ENCODE results near the gene PHLDB3.
A peak's percentile ranks its signal among the peaks of the same experiment; 100 is the strongest.

Gene PHLDB3

GRCh38 chr19:43452582-43452981 is 52.0 kb downstream of the PHLDB3 start:
- H3K4me3 ChIP-seq (replicated peaks; ENCODE audit: low read depth, low read length): no peak overlapping the region
- TF ChIP-seq, protein P1, sequence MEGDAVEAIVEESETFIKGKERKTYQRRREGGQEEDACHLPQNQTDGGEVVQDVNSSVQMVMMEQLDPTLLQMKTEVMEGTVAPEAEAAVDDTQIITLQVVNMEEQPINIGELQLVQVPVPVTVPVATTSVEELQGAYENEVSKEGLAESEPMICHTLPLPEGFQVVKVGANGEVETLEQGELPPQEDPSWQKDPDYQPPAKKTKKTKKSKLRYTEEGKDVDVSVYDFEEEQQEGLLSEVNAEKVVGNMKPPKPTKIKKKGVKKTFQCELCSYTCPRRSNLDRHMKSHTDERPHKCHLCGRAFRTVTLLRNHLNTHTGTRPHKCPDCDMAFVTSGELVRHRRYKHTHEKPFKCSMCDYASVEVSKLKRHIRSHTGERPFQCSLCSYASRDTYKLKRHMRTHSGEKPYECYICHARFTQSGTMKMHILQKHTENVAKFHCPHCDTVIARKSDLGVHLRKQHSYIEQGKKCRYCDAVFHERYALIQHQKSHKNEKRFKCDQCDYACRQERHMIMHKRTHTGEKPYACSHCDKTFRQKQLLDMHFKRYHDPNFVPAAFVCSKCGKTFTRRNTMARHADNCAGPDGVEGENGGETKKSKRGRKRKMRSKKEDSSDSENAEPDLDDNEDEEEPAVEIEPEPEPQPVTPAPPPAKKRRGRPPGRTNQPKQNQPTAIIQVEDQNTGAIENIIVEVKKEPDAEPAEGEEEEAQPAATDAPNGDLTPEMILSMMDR (IDR thresholded peaks at IDR 0.05; ENCODE audit: insufficient read depth, low read length, poor library complexity, severe bottlenecking): no peak
- H3K36me3 ChIP-seq (ENCODE audit: control insufficient read depth, insufficient read depth, low read length): no peaks in the 10 kb centered on the region
- no peaks in the 10 kb centered on the region for H3K27me3 ChIP-seq (replicated peaks; ENCODE audit: control insufficient read depth, insufficient read depth, low read length)
- no peak for DNase-seq (ENCODE audit: extremely low read depth, insufficient read length)

- DNase-seq (ENCODE audit: extremely low read depth, insufficient read length): no peak
- no peak overlapping the region for H3K4me3 ChIP-seq (replicated peaks; ENCODE audit: low read depth, low read length)
- H3K27me3 ChIP-seq (replicated peaks; ENCODE audit: control insufficient read depth, insufficient read depth, low read length): no peaks in the 10 kb centered on the region
- H3K36me3 ChIP-seq (ENCODE audit: control insufficient read depth, insufficient read depth, low read length): no peaks in the 10 kb centered on the region
- TF ChIP-seq, protein P1 (IDR thresholded peaks at IDR 0.05; ENCODE audit: insufficient read depth, low read length, poor library complexity, severe bottlenecking): no peak
Observed at GRCh38 chr19:43450545-43450997, 54.0 kb downstream of the PHLDB3 start.

DNA sequence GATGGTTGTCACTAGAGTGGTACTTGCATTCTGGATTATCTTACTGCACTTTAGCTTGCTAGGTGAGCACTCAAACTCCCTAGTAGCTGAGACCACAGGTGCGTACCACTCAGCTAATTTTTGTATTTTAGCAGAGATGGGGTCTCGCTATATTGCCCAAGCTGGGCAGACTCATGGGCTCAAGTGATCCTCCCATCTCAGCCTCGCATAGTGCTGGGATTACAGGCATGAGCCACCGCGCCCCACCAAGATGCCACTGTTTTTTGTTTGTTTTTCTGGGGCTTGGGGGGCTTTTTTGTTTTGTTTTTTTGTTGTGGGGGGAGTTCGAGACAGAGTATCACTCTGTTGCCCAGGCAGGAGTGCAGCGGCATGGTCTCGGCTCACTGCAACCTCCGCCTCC is 56.9 kb downstream of the PHLDB3 start:
- TF ChIP-seq, protein P1 (IDR thresholded peaks at IDR 0.05; ENCODE audit: insufficient read depth, low read length, poor library complexity, severe bottlenecking): no peak
- no peaks in the 10 kb centered on the region for H3K27me3 ChIP-seq (replicated peaks; ENCODE audit: control insufficient read depth, insufficient read depth, low read length)
- no peak overlapping the region for H3K4me3 ChIP-seq (replicated peaks; ENCODE audit: low read depth, low read length)
- no peaks in the 10 kb centered on the region for H3K36me3 ChIP-seq (ENCODE audit: control insufficient read depth, insufficient read depth, low read length)
- DNase-seq (ENCODE audit: extremely low read depth, insufficient read length): no peak

- TF ChIP-seq, protein P1 (IDR thresholded peaks at IDR 0.05; ENCODE audit: insufficient read depth, low read length, poor library complexity, severe bottlenecking): peak; percentile 91
- DNase-seq (ENCODE audit: extremely low read depth, insufficient read length): peak; percentile 38
- no peaks in the 10 kb centered on the region for H3K36me3 ChIP-seq (ENCODE audit: control insufficient read depth, insufficient read depth, low read length)
- no peak overlapping the region for H3K4me3 ChIP-seq (replicated peaks; ENCODE audit: low read depth, low read length)
- H3K27me3 ChIP-seq (replicated peaks; ENCODE audit: control insufficient read depth, insufficient read depth, low read length): no peaks in the 10 kb centered on the region
Observed at GRCh38 chr19:43446746-43447489, 57.6 kb downstream of the PHLDB3 start.

DNA sequence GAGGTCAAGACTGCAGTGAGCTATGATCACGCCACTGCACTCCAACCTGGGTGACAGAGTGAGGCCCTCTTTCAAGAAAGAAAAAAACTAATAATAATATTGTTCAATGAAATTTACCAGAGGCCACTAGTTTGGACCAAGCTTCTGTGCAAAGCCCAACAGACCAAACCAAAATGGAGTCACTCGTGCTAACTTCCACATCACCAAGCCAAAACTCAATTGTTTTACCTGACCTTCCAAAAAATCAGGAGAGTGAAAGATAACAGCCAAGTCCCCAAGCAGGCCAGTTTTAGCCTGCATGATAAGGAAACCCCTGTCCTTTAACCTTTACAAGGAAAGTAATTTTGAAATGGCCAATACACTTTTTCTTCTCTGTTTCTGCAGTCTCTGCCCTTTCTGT is 59.1 kb downstream of the PHLDB3 start:
- TF ChIP-seq, protein P1 (IDR thresholded peaks at IDR 0.05; ENCODE audit: insufficient read depth, low read length, poor library complexity, severe bottlenecking): no peak
- H3K27me3 ChIP-seq (replicated peaks; ENCODE audit: control insufficient read depth, insufficient read depth, low read length): no peaks in the 10 kb centered on the region

More for the DNA sequence above, 59.1 kb downstream of the PHLDB3 start:
- Histone ChIP-seq H3K4me3 (replicated peaks; ENCODE audit: low read depth, low read length) (no peak overlapping the region), H3K36me3 (ENCODE audit: control insufficient read depth, insufficient read depth, low read length) (no peaks in the 10 kb centered on the region)
- no peak for DNase-seq (ENCODE audit: extremely low read depth, insufficient read length)
